Right lobe of liver (tissue), 6 donors: ENCODE measurements around the gene CDHR3. TPM values are rescaled to one million over a fixed set of nuclear protein-coding genes. Genes with fewer than 3 reads are reported as not detected.

Source experiments
- ATAC-seq, 4 donors: fragments of 200-7000 bp; cut with Tn5 transposase; one replicate each; pipeline ENCODE4 v1.9.1; 2020; ENCODE audit warnings: mild to moderate bottlenecking in 4 of 4, moderate library complexity in 4 of 4
- DNase-seq, 3 donors: peaks; one replicate each; pipeline ENCODE4 v3.0.0-alpha.2; 2020
- H3K27ac ChIP-seq, 3 donors: fragments of 200-600 bp; one replicate each; pipeline ENCODE4 v1.8.0; 2022
- H3K27me3 ChIP-seq, 2 donors: fragments of 200-600 bp; one replicate each; pipeline ENCODE4 v1.8.0; 2022
- H3K36me3 ChIP-seq, 4 donors: fragments of 200-600 bp; sonication (generic) in 1 of 4; one replicate each; pipeline versions ENCODE4 v1.5.1 to v1.8.0; 2017 to 2022; ENCODE audit warnings: control low read depth in 1 of 4
- H3K4me1 ChIP-seq, 4 donors: fragments of 200-600 bp; sonication (generic) in 1 of 4; one replicate each; pipeline versions ENCODE4 v1.5.1 to v1.8.0; 2017 to 2022; ENCODE audit warnings: control low read depth in 1 of 4
- H3K4me3 ChIP-seq, 3 donors: fragments of 200-600 bp; one replicate each; pipeline ENCODE4 v1.8.0; 2022
- H3K9me3 ChIP-seq, 4 donors: fragments of 200-600 bp; sonication (generic) in 1 of 4; one replicate each; pipeline versions ENCODE4 v1.5.1 to v1.8.0; 2017 to 2022; ENCODE audit warnings: control low read depth in 1 of 4
- POLR2A ChIP-seq: fragments of 450-650 bp; IDR thresholded peaks from one replicate; pipeline ENCODE4 v1.6.1; 2017; ENCODE audit warnings: antibody characterized with exemption, mild to moderate bottlenecking
- WGBS: methylation state at CpG from one replicate; pipeline ENCODE4 v1.1.6; 2018; ENCODE audit warnings: low coverage, low lambda C conversion rate; ENCODE audit not compliant: insufficient coverage; ENCODE audit errors: missing lambda C conversion rate; 5-methylcytosine and 5-hydroxymethylcytosine counted together
- intact Hi-C, 2 donors: fragments of 100-400 bp; cut with DNase I; formaldehyde crosslinking; loops; one replicate each; pipeline versions ENCODE4 v1.11.2 to v1.14.1; 2022
- total RNA-seq, 6 experiments: library from RNA; depleted of rRNA in 2 of 6; stranded (reverse); fragments of >200 nt in 2 of 6; fragmentation: NEBNext Ultra II Directional in 3 of 6; extraction: Animal tissue kit (Norgen Biotek cat#: 25700) in 3 of 6; gene quantifications; one replicate each; pipeline versions ENCODE4 v1.1.0 to v1.2.4, GENCODE V29; 2016 to 2023
- TF ChIP-seq, protein P1 (sequence below), 4 donors: fragments of 200-600 bp in 3 of 4; fragments of 450-650 bp in 1 of 4; IDR thresholded peaks; one replicate each; pipeline versions ENCODE4 v1.5.1 to v1.8.0; 2016 to 2022; ENCODE audit warnings: antibody characterized with exemption in 4 of 4, mild to moderate bottlenecking in 2 of 4
- donor health status: DM: no; HTN: yes; CAD: no.
- donor health status: DM: no; HTN: no; CAD: no.
- donor health status: DM: no; HTN: no; CAD: no.
- donor health status: DM: no; HTN: yes; CAD: no.
- donor health status: DM: no; HTN: yes; CAD: no.

Gene CDHR3
- total RNA-seq, 6 experiments from 2014 or later, result 3.6 to 8.6 (median 4.5) TPM

GRCh38 chr7:106061301-106061979 lies 98.4 kb downstream of the CDHR3 start:
- no peak for TF ChIP-seq POLR2A
- TF ChIP-seq, protein P1, sequence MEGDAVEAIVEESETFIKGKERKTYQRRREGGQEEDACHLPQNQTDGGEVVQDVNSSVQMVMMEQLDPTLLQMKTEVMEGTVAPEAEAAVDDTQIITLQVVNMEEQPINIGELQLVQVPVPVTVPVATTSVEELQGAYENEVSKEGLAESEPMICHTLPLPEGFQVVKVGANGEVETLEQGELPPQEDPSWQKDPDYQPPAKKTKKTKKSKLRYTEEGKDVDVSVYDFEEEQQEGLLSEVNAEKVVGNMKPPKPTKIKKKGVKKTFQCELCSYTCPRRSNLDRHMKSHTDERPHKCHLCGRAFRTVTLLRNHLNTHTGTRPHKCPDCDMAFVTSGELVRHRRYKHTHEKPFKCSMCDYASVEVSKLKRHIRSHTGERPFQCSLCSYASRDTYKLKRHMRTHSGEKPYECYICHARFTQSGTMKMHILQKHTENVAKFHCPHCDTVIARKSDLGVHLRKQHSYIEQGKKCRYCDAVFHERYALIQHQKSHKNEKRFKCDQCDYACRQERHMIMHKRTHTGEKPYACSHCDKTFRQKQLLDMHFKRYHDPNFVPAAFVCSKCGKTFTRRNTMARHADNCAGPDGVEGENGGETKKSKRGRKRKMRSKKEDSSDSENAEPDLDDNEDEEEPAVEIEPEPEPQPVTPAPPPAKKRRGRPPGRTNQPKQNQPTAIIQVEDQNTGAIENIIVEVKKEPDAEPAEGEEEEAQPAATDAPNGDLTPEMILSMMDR (IDR thresholded peaks at IDR 0.05), result no peak
- Histone ChIP-seq H3K36me3 (no peaks in the 10 kb centered on the region), H3K9me3 (no peaks in the 10 kb centered on the region), H3K4me1 (peaks cover 0 to 10% (median 5%) of the 10 kb centered on the region in 4 donors), H3K27me3 (no peaks in the 10 kb centered on the region), H3K4me3 (no peak overlapping the region), H3K27ac (no peak overlapping the region)
- ATAC-seq (no peak), DNase-seq (no peak)
- intact Hi-C loops, result no loop called here
- 86% methylated on average over 6 of the region's 9 CpGs for WGBS

DNA sequence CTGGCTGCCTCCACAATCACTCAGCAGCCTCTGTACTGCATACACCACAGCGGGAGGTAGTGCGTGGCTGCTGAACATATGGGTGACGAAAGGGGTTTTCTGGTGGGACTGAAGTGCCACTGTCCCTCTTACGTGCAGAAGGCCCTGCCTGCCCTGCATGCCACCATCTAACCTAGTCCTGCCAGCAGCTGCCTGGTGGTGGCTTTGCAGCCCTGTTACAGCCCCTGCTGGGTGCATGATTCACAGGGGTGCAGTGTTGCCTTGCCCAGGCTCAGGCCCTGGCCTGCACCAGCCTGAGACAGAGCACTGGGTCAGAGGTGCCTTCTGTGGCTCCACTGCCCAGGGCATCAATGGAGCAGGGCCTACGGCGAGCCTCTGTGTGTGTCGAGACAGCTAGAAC lies 98.9 kb downstream of the CDHR3 start:
- Histone ChIP-seq H3K4me3 (no peak overlapping the region), H3K36me3 (no peaks in the 10 kb centered on the region), H3K9me3 (no peaks in the 10 kb centered on the region), H3K27me3 (no peaks in the 10 kb centered on the region), H3K4me1 (peaks cover 0 to 10% (median 5%) of the 10 kb centered on the region in 4 donors), H3K27ac (no peak overlapping the region)
- WGBS, result 100% methylated on average over 1 of the region's 7 CpGs
- no peak for TF ChIP-seq POLR2A
- TF ChIP-seq, protein P1 (IDR thresholded peaks at IDR 0.05), result no peak
- ATAC-seq, result no peak
- intact Hi-C loops, result no loop called here
- DNase-seq, result no peak

- 83% methylated on average over 2 of the region's 2 CpGs for WGBS
- no peak for TF ChIP-seq POLR2A
- TF ChIP-seq, protein P1 (IDR thresholded peaks at IDR 0.05), result no peak
- DNase-seq, result no peak
- no peak overlapping the region for H3K4me3 ChIP-seq
- intact Hi-C loops, result no loop called here
- no peaks in the 10 kb centered on the region for H3K9me3 ChIP-seq
- peaks cover 0 to 10% (median 5%) of the 10 kb centered on the region in 4 donors for H3K4me1 ChIP-seq
- H3K36me3 ChIP-seq, result no peaks in the 10 kb centered on the region
- no peak overlapping the region for H3K27ac ChIP-seq
- H3K27me3 ChIP-seq, result no peaks in the 10 kb centered on the region
- ATAC-seq, result no peak
Observed at GRCh38 chr7:106062521-106062931, 99.5 kb downstream of the CDHR3 start.

GRCh38 chr7:106063024-106063423 lies 100.0 kb downstream of the CDHR3 start:
- intact Hi-C loops, result no loop called here
- TF ChIP-seq, protein P1 (IDR thresholded peaks at IDR 0.05), result no peak
- TF ChIP-seq POLR2A, result no peak
- ATAC-seq, result no peak
- no peak overlapping the region for H3K4me3 ChIP-seq
- DNase-seq, result no peak
- no peak overlapping the region for H3K27ac ChIP-seq
- H3K4me1 ChIP-seq, result peaks cover 0 to 10% (median 5%) of the 10 kb centered on the region in 4 donors
- H3K27me3 ChIP-seq, result no peaks in the 10 kb centered on the region
- H3K36me3 ChIP-seq, result no peaks in the 10 kb centered on the region
- H3K9me3 ChIP-seq, result no peaks in the 10 kb centered on the region
- 64% methylated on average over 6 of the region's 6 CpGs for WGBS
